B cell (primary cell): ENCODE results near the gene DGCR6L.
"Not testable (repeated sequence)": the region's sequence is repeated elsewhere in the genome, so short reads cannot be mapped to it uniquely, and the experiment has no call there.

Experiments used
- CTCF ChIP-seq: fragments of 200-600 bp; IDR thresholded peaks from one replicate; pipeline ENCODE4 v1.8.0; 2022; ENCODE audit warnings: antibody characterized with exemption, mild to moderate bottlenecking
- EZH2 ChIP-seq: IDR thresholded peaks from 2 replicates; pipeline ENCODE4 v1.6.1; 2012; ENCODE audit warnings: borderline replicate concordance, low read depth, mild to moderate bottlenecking, moderate library complexity, low read length; ENCODE audit not compliant: insufficient read depth, poor library complexity, severe bottlenecking

- TF ChIP-seq CTCF, EZH2: not testable (repeated sequence)
These were observed 14.5 kb downstream of the DGCR6L start for GRCh38 chr22:20305230-20305893.
